ENCODE data around the gene PRKAG1.

PRKAG1 gene

DNA sequence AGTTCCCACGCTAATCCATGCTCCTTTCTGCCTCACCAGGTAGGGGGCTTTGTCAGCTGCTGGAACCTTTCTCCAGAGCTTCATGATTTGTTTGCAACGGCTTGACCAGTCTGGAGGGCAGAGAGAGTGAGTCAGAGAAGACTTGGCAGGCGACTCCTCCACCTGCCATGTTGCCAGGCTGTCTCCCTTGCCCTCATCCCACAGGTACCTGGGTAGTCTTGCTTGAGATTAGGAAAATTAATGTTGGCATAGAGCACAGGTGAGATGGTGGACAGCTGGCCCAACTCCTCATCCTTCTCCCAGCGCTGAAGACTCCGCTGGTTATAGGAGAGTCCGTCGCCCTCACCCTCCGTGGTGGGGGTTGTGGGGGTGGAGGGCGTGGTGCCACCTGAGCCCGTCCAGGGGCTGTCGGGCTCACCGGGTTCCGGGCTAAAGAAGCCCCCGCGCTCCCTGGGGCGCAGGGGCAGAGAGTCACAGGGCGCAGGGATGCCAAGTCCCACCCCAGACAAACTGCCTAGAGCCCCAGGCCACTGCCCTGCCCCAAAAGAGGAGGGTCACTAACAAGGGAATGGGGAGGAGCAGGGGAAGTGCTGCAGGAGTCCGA is 23.4 kb upstream of the PRKAG1 start:
- TF ChIP-seq, protein P1, sequence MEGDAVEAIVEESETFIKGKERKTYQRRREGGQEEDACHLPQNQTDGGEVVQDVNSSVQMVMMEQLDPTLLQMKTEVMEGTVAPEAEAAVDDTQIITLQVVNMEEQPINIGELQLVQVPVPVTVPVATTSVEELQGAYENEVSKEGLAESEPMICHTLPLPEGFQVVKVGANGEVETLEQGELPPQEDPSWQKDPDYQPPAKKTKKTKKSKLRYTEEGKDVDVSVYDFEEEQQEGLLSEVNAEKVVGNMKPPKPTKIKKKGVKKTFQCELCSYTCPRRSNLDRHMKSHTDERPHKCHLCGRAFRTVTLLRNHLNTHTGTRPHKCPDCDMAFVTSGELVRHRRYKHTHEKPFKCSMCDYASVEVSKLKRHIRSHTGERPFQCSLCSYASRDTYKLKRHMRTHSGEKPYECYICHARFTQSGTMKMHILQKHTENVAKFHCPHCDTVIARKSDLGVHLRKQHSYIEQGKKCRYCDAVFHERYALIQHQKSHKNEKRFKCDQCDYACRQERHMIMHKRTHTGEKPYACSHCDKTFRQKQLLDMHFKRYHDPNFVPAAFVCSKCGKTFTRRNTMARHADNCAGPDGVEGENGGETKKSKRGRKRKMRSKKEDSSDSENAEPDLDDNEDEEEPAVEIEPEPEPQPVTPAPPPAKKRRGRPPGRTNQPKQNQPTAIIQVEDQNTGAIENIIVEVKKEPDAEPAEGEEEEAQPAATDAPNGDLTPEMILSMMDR (IDR thresholded peaks at IDR 0.05; ENCODE audit: insufficient read depth, missing control alignments), result no peak
- DNase-seq (ENCODE audit: insufficient read length, low spot score), result no peak
- FAIRE-seq, result no peak

DNA sequence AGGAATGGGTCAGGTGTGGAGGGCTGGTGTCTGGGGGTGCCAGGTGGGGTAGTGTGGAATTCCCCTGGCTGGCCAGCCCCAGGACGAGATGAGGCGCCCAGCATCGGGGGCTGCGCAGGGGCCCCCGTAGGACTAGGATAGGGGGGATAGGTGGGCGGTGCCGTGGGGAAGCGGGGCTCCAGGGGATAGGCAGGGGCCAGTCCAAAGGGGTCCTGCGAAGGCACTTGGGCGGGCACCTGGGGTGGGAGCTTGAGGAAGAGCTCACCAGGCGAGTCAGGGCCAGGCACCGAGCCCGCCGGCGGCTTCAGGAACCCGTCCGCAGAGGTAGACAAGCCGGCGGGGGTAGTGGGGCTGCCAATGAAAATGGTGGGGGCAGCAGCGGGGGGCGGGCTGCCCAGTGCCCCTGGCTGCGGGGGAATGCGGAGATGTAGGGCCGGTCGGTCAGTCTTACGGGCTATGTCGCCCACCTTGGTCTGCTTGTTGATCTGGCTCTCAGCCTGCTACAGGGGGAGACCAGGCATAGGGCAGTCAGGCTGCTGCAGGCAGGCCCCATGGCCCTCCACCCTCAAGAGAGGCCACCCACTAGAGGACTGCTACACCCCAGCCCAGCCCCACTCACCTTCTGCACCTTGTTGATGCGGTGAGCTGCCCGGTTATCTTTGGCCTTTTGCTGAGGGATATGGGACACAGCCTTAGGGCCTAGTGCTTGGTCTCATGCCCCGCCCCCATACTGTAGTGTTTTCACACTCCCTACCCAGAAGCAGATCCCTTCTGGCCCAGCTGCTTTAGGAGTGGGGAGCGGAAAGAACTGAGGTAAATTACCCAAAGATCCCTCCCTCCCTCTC is 22.7 kb upstream of the PRKAG1 start:
- FAIRE-seq (no peak), DNase-seq (ENCODE audit: insufficient read length, low spot score) (no peak)
- TF ChIP-seq, protein P1 (IDR thresholded peaks at IDR 0.05; ENCODE audit: insufficient read depth, missing control alignments), result no peak

DNA sequence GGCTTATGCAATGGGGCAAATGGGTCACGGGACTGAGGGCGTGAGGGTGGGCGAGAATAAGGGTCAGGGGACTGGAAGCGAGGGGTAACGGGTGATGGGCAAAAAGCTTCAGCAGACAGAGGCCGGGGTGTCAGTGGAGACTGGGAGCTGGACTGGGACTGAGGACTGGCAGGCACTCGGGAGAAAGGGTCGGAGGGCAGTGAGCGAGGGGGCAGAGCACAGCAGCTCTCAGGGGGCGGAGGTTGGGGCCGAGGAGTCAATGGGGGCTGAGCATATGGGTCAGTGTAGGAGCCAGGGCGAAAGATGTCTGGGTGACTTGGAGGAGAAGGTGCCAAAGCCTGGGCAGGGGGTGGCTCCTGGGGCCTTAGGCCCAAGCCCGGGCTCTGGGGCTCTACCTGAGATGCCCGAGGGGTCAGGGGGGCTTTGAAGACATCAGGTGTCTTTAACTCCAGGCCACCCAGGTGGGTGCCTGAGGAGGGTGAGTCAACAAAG is 21.8 kb upstream of the PRKAG1 start:
- TF ChIP-seq, protein P1 (IDR thresholded peaks at IDR 0.05; ENCODE audit: insufficient read depth, missing control alignments), result no peak
- DNase-seq (ENCODE audit: insufficient read length, low spot score) (no peak), FAIRE-seq (no peak)

DNA sequence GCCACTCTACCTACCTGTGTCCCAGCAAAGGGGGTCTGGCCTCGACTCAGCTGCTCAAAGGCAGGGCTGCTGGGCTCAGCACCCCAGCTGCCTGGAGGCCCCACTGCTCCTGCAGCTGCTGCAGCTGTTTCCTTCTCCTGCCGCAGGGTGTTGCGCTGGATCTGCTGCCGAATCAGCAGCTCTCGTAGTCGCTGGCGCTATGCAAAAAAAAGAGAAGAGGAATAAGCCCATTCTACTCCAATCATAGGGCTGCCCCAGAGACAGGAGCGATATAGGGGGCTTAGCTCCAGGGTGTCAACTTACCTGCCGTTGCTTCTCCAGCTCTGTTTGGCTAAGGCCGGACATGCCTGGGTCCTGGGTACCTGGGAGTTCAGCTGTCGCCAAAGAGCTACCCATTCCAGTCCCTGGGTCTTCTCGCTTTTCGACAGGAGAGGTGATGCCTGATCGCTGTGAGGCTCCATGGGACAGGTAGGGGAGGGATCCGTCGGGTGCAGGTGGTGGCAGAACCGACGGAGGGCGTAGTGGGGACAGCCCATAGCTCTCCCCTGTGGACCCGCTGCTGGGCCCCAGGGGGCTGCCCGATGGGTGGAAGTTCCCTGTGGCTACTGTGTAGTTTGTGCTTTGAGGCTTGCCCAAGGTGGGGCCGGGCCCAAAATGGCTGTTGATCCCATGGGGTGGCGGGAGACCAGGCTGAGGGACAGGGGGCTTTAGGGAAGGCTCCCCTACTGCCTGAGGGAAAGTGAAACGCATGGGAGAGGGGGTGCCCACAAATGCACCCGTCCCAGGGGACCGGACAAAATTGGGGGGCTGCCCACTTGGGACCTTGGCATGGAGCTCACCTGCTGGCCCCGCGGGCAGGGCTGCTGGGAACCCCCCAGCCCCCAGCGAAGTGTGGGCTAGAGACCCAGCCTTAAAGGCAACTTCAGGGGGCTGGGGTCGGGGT is 21.1 kb upstream of the PRKAG1 start:
- TF ChIP-seq, protein P1 (IDR thresholded peaks at IDR 0.05; ENCODE audit: insufficient read depth, missing control alignments), result no peak
- no peak for FAIRE-seq
- DNase-seq (ENCODE audit: insufficient read length, low spot score), result no peak

DNA sequence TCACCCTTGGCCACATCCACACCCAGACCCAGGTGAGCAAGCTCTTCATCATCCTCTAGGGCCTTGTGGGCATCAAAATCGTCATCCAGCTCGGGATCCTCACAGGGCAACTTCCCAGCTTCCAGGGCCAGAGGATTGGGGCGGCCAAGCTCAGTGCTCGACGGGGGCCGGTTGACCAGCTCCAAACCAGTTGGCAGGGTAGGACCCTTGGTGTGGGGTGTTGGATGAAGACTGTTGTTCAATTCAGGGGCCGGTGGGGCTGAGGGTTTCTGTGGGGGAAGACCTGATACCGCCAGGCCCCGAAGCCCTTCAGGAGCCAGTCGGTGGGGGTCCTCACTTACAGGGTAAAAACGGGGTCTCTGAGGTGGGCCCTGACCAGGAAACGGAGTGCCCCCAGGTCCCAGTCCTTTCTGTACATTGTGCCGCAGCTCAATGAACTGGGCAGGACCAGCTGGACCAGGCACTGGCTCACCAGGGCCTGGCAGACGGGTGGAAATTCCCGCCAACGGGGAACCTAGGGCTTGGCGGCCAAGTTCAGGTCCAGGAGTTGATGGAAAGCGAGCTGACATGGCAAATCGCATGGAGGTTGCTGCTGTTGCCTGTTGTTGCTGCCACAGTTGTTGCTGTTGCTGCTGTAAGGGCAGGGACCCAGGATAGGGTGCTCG is 19.8 kb upstream of the PRKAG1 start:
- TF ChIP-seq, protein P1 (IDR thresholded peaks at IDR 0.05; ENCODE audit: insufficient read depth, missing control alignments), result no peak
- no peak for FAIRE-seq

DNA sequence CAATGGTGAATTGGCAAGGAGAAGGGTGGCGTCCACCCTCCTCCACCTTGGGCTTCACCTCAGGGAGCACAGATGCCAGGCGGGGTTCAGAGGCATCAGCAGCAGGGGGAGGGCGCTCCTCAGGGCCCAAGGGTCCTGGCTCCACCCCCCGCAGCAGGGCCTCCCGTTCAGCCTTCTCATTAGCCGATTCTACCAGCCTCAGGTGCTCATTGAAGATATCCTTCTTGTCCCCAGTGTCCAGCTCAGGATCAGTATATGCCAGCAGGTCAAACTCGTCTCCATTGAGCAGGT is 19.3 kb upstream of the PRKAG1 start:
- FAIRE-seq (no peak), DNase-seq (ENCODE audit: insufficient read length, low spot score) (no peak)
- TF ChIP-seq, protein P1 (IDR thresholded peaks at IDR 0.05; ENCODE audit: insufficient read depth, missing control alignments), result no peak

More for the DNA sequence above, 19.8 kb upstream of the PRKAG1 start:
- no peak for DNase-seq (ENCODE audit: insufficient read length, low spot score)

All from D721Med (cell line).